Natural killer cell (primary cell): Measurements from ENCODE around the gene CRCP. TPM values are rescaled to one million over a fixed set of nuclear protein-coding genes. Genes with fewer than 3 reads are reported as not detected.
"Not testable (repeated sequence)": the region's sequence is repeated elsewhere in the genome, so short reads cannot be mapped to it uniquely, and the experiment has no call there.

Experiments
- ATAC-seq, 3 donors: fragments of 150-1000 bp in 2 of 3; fragments of 200-7000 bp in 1 of 3; cut with Tn5 transposase; 1 replicate in 1 of 3; 2 replicates in 2 of 3; pipeline ENCODE4 v1.10.0; 2021; ENCODE audit warnings: mild to moderate bottlenecking in 2 of 3, moderate library complexity in 2 of 3
- DNase-seq, 2 donors: peaks; one replicate each; pipeline versions ENCODE4 v3.0.0 to v3.0.0-alpha.2; 2013 to 2021; ENCODE audit warnings: mixed read lengths in 1 of 2
- H3K27ac ChIP-seq: one replicate; pipeline ENCODE4 v1.5.1; 2013; ENCODE audit warnings: mild to moderate bottlenecking, low read length
- H3K27me3 ChIP-seq: one replicate; pipeline ENCODE4 v1.6.1; 2013; ENCODE audit warnings: low read length; ENCODE audit not compliant: control insufficient read depth, insufficient read depth
- H3K36me3 ChIP-seq: one replicate; pipeline ENCODE4 v1.6.1; 2013; ENCODE audit warnings: low read length; ENCODE audit not compliant: control insufficient read depth, insufficient read depth
- H3K4me1 ChIP-seq: one replicate; pipeline ENCODE4 v1.6.1; 2013; ENCODE audit warnings: low read length; ENCODE audit not compliant: control insufficient read depth, insufficient read depth
- H3K4me3 ChIP-seq: one replicate; pipeline ENCODE4 v1.5.1; 2013; ENCODE audit warnings: low read length
- H3K9me3 ChIP-seq: one replicate; pipeline ENCODE4 v1.6.1; 2013; ENCODE audit warnings: low read length; ENCODE audit not compliant: control insufficient read depth, insufficient read depth
- H3K27ac Mint-ChIP-seq, 2 donors: one replicate each; pipeline ENCODE4 v1.8.0; 2022; ENCODE audit warnings: mild to moderate bottlenecking in 2 of 2, mixed read lengths in 2 of 2, moderate library complexity in 1 of 2
- H3K27me3 Mint-ChIP-seq, 2 donors: one replicate each; pipeline ENCODE4 v1.8.0; 2022; ENCODE audit warnings: low read depth in 2 of 2, mixed read lengths in 2 of 2
- H3K36me3 Mint-ChIP-seq: one replicate; pipeline ENCODE4 v1.8.0; 2022; ENCODE audit warnings: mixed read lengths
- H3K4me1 Mint-ChIP-seq, 2 donors: one replicate each; pipeline ENCODE4 v1.8.0; 2022; ENCODE audit warnings: mixed read lengths in 2 of 2
- H3K4me3 Mint-ChIP-seq: one replicate; pipeline ENCODE4 v1.8.0; 2022; ENCODE audit warnings: mild to moderate bottlenecking, moderate library complexity, mixed read lengths
- H3K9me3 Mint-ChIP-seq, 2 donors: one replicate each; pipeline ENCODE4 v1.8.0; 2022; ENCODE audit warnings: mixed read lengths in 2 of 2
- WGBS: methylation state at CpG from one replicate; pipeline ENCODE4 v1.1.7; 2013; ENCODE audit warnings: missing lambda C conversion rate; ENCODE audit not compliant: insufficient coverage; 5-methylcytosine and 5-hydroxymethylcytosine counted together
- intact Hi-C: fragments of 100-400 bp; cut with micrococcal nuclease; formaldehyde crosslinking; loops from one replicate; pipeline ENCODE4 v1.14.2; 2022
- total RNA-seq, 4 donors: library from RNA; stranded (reverse); fragments of 120-200 nt in 1 of 4; gene quantifications; one replicate each; pipeline versions ENCODE4 v1.2.3 to v1.2.4, GENCODE V29; 2013 to 2022
- TF ChIP-seq, protein P1 (sequence below): fragments of 200-600 bp; IDR thresholded peaks from one replicate; pipeline ENCODE4 v1.8.0; 2022; ENCODE audit warnings: antibody characterized with exemption

Gene CRCP
- total RNA-seq, 3 donors from 2014 or later (not counting 1 experiment from before 2014, with no cell fraction given), result 67.5 to 72.1 (median 68.0) TPM

DNA sequence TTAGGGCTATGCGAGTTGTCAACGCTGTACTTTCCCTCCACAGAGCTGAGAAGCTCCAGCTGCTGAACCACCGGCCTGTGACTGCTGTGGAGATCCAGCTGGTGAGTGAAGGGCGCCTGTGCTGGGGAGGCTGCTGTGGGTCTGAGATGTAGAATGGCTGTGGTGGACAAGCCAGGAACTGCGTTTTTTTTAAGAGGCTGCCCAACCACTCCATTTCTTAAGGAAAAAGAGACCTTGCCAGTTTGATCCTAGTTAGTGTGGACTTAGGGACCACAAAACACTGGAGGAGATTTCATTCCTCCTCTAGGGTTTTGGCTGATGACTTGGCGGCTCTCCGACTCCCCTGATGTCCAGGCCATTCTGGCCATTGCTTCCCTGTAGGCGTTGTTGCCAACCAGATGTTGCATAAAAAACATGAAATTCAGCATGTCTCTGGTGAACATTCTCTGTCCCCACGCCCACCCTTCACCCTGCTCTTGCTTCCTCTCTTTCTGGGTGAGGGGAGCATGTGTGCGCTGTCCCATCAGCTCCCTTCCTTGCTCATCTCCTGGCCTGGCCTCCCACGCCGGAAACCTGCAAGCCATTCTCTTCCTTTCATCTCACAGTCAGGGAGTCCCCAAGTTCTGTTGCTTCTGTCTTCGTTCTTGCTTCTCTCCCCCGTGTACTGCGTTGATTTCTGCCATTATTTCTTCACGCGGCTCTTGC lies 30.9 kb downstream of the CRCP start:
- Mint-ChIP-seq H3K4me1 (peaks cover 37 to 47% of the 10 kb centered on the region in 2 donors), H3K36me3 (peaks cover 23% of the 10 kb centered on the region), H3K27me3 (no peaks in the 10 kb centered on the region), H3K27ac (peak overlapping the region; percentile 95 to 96), H3K4me3 (no peak overlapping the region), H3K9me3 (no peaks in the 10 kb centered on the region)
- TF ChIP-seq, protein P1, sequence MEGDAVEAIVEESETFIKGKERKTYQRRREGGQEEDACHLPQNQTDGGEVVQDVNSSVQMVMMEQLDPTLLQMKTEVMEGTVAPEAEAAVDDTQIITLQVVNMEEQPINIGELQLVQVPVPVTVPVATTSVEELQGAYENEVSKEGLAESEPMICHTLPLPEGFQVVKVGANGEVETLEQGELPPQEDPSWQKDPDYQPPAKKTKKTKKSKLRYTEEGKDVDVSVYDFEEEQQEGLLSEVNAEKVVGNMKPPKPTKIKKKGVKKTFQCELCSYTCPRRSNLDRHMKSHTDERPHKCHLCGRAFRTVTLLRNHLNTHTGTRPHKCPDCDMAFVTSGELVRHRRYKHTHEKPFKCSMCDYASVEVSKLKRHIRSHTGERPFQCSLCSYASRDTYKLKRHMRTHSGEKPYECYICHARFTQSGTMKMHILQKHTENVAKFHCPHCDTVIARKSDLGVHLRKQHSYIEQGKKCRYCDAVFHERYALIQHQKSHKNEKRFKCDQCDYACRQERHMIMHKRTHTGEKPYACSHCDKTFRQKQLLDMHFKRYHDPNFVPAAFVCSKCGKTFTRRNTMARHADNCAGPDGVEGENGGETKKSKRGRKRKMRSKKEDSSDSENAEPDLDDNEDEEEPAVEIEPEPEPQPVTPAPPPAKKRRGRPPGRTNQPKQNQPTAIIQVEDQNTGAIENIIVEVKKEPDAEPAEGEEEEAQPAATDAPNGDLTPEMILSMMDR, result no peak
- no peaks in the 10 kb centered on the region for H3K9me3 ChIP-seq
- peaks cover 28% of the 10 kb centered on the region for H3K4me1 ChIP-seq
- H3K27ac ChIP-seq, result no peak overlapping the region
- peaks cover 50% of the 10 kb centered on the region for H3K36me3 ChIP-seq
- intact Hi-C loops, result loop anchor here (5.0 kb wide), 1 partner anchor 68 kb away; the partner anchor contains the start of gene ASL
- DNase-seq, result no peak
- no peaks in the 10 kb centered on the region for H3K27me3 ChIP-seq
- 97% methylated on average over 17 of the region's 17 CpGs for WGBS
- ATAC-seq, result no peak
- no peak overlapping the region for H3K4me3 ChIP-seq

DNA sequence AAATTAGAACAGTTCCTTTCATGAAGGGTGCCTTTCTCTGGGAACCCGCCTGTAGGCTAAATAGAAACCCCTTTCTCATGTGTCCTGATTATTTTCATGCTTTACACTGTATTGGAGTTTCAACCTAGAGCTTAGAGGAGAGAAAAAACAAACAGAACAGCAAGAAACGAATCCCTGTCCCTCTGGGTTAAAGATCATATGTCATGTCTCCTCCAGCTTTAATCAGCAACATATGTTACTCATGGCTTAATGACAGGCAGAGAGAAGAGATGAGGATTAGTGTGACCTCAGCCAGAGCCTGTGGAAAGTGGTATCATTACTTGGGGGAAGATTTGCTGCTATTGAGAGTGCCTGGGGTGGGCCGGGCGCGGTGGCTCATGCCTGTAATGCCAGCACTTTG lies 32.1 kb downstream of the CRCP start:
- H3K4me3 ChIP-seq, result no peak overlapping the region
- peaks cover 36% of the 10 kb centered on the region for H3K4me1 ChIP-seq
- intact Hi-C loops, result loop anchor here (5.0 kb wide), 1 partner anchor 69 kb away; the partner anchor contains the start of gene ASL
- Mint-ChIP-seq H3K36me3 (peaks cover 23% of the 10 kb centered on the region), H3K27me3 (no peaks in the 10 kb centered on the region), H3K27ac (peak overlapping the region; percentile 95 to 96), H3K9me3 (no peaks in the 10 kb centered on the region), H3K4me1 (peaks cover 43 to 51% of the 10 kb centered on the region in 2 donors), H3K4me3 (peak overlapping the region; percentile 45)
- H3K36me3 ChIP-seq, result peaks cover 48% of the 10 kb centered on the region
- TF ChIP-seq, protein P1, result no peak
- H3K27ac ChIP-seq, result no peak overlapping the region
- no peaks in the 10 kb centered on the region for H3K27me3 ChIP-seq
- ATAC-seq (no peak), DNase-seq (no peak)
- no peaks in the 10 kb centered on the region for H3K9me3 ChIP-seq
- 100% methylated on average over 5 of the region's 5 CpGs for WGBS

DNA sequence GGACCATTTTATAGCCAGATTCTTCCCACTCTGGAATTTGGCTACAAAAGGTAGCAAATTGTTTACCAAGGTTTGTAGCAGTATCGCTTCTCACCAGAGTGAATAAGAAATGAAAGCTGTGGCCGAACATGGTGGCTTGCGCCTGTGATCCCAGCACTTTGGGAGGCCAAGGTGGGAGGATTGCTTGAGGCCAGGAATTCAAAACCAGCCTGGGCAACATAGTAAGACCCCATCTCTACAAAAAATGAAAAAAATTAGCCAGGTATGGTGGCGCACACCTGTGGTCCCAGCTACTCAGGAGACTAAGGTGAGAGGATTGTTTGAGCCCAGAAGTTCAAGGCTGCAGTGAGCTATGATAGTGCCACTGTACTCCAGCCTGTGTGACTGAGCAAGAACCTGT lies 33.0 kb downstream of the CRCP start:
- not testable (repeated sequence) for H3K4me3 ChIP-seq, ATAC-seq, H3K27me3 ChIP-seq, H3K9me3 ChIP-seq, H3K9me3 Mint-ChIP-seq, DNase-seq, H3K27me3 Mint-ChIP-seq
- H3K36me3 Mint-ChIP-seq, result peaks cover 15% of the 10 kb centered on the region
- Histone ChIP-seq H3K4me1 (peaks cover 36% of the 10 kb centered on the region), H3K27ac (peak overlapping the region; percentile 72), H3K36me3 (peaks cover 47% of the 10 kb centered on the region)
- H3K4me1 Mint-ChIP-seq, result peaks cover 50 to 51% of the 10 kb centered on the region in 2 donors
- WGBS, result 99% methylated on average over 4 of the region's 4 CpGs
- H3K27ac Mint-ChIP-seq, result peak overlapping the region; percentile 95 to 96
- peak overlapping the region; percentile 83 for H3K4me3 Mint-ChIP-seq
- intact Hi-C loops, result loop anchor here (1.0 to 5.0 kb wide), 3 partner anchors 21 to 70 kb away; partner anchors contain the start of gene ASL

DNA sequence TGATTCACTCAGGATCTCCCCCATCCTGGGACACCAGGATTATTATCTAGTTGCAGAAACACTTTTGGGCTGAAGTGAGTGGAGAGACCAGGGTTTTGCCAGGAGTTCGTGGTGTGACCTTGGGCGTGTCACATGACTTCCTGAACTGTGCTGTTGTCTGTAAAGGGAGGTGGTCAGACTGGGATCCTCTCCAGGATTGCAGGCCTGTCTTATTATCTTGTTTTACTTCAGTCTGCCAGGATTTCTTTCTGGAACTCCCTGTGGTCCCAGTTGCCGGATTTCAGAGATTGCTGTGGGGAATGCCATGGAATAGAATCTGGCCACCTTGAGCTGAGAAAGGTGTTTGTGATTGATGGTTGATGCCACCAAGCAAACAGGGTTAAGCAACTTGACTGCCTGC lies 35.8 kb downstream of the CRCP start:
- Mint-ChIP-seq H3K27ac (peak overlapping the region; percentile 95 to 96), H3K9me3 (no peaks in the 10 kb centered on the region), H3K4me1 (peaks cover 41 to 42% of the 10 kb centered on the region in 2 donors), H3K36me3 (no peaks in the 10 kb centered on the region), H3K27me3 (no peaks in the 10 kb centered on the region), H3K4me3 (no peak overlapping the region)
- WGBS, result 50% methylated on average over 3 of the region's 3 CpGs
- Histone ChIP-seq H3K27ac (peak overlapping the region; percentile 42), H3K4me1 (peaks cover 36% of the 10 kb centered on the region), H3K4me3 (no peak overlapping the region), H3K9me3 (no peaks in the 10 kb centered on the region), H3K36me3 (peaks cover 31% of the 10 kb centered on the region), H3K27me3 (no peaks in the 10 kb centered on the region)
- peak in 1 of 2 donors; percentile 17 for DNase-seq
- intact Hi-C loops, result no loop called here
- TF ChIP-seq, protein P1, result no peak
- ATAC-seq, result no peak
